Activated T-cell treated with anti-CD3 and anti-CD28 coated beads for 4 hours (primary cell): ENCODE results near the gene PAQR5.
"Not testable (repeated sequence)": the region's sequence is repeated elsewhere in the genome, so short reads cannot be mapped to it uniquely, and the experiment has no call there.

ENCODE experiments used
- DNase-seq: peaks from one replicate; pipeline ENCODE4 v3.0.0-alpha.2; 2020

The PAQR5 gene

DNA sequence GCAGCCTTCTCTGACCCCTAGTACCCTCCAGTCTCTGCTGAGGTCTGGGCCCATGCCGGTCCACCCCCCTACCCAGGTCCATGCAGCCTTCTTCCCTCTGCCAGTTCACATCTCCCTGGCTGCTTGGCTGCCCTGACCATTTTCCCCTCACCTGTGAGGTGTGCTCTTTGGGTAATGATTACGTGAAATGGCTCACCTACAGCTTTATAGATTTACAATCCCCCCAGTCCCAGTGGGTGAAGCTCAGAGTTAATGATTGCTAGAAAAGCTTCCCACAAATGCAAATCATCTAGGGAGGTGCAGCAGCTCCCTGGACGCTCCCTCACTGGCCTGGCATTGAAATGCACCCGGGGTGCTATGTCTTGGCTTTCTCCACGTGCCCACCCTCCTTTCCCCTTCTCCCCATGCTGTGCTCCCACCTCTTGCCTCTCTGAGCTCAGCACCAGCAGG, 18.7 kb downstream of the PAQR5 start:
- DNase-seq = no peak

DNA sequence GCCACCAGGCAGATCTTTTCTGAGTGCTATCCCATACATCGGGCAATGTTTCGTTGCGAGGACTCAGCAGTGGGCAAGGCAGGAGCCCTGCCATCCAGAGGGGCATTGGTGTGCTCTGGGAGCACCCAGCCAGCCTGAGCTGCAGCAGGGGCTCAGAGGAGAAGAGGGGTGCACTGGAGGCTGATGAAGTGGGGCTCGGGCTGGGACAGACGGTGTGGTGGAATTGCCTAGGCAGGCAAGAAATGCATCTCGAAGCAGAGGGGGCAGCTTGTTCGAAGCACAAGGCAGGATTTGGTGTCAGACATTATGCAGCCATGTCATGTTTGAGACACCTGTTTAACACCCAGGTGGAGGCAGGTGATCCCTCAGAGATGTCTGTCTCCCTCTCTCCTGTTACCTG, 19.3 kb downstream of the PAQR5 start:
- no peak for DNase-seq

DNA sequence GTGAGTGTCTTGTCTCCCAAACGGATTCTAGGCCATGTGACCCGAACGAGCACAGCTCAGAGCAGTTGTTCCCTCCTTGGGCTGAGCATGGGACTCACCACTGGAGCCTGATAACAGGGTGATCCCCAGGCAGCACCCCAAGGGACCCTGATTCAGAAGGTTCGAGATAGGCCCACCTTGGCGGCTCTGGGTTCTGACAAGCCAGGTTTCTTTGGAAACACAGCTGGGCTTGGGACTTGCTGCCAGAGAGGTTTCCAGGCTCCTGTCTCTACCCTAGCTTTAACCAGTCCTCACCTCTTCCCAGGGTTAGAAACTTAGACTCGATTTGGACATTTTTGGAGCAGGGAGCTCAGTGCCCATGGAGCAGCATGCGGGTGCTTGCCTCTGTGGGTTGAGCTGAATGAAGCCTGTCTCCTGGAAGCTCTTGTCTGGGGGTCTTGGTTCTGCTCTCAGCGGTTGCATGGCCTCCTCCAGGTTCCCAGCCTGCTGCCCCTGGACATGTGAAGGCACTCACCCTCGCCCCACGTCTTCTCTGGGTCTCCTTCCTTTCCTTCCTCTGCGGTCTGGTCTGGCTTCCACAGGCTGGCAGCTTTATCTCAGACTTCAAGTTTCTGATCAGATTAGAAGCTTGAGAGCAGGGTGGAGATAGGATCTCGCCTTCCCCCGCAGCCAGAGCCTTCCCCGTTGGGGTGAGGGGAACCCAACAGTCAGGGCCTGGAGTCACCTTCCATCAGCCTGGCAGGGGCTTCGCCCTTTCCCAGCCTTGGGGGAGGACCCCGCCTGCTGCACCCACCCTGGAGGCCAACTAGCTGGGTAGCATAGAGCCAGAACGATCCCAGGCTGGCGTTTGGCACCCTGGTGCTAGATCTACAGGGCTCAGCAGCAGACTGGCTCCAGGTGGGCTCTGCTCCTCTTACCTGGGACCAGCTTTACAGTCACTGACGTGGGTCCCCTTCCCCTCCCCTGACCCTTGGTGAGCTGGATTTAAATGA, 21.0 kb downstream of the PAQR5 start:
- no peak for DNase-seq

DNA sequence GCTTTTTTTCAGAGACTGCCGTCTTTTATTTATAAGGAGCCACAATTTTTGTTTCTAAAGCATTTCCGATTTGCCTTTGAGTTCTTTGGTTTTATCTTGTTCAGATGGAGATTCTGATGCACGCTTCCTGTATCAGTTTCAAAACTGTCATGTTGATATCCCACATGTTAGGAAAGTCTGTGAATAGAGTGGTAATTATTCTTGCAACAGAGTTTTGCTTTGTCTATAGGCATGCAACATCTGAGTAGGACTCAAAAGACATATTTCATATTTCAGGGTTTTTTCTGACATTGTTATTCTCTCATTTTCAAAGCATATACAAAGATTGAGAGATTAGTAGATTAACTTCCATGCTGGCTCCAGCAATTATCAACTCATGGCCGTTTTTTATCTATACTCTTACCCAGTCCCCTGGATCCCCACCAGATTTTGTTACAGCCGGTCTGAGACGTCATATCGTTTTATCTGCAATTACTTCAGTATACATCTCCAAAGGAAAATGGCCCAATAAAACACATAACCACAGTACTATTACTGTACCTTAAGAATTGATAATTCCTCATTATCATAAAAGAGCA, 22.4 kb downstream of the PAQR5 start:
- DNase-seq = no peak

DNA sequence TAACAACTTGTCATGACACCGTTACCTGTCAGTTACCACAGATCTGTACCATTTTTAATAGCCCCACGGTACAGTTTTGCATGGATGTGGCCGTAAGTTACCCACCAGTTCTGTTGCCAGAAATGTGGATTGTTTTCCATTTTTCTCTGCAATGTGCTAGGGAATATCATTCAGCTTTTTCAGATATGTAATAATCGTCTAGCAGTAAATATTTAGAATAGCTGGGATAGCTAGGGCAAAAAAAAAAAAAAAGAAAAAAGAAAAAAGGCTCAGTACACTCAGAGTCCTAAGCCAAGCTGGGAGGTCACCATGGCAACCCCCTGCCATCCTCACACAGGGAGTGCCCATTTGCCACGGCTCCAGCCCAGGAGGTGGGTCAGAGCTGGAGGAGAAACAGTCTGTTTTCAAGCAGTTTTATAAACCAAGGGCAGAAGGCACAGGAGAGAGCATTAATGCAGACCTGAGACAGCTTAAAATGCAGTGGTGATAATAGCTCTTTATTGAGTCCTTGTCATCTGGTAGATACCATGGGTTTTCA, 25.2 kb downstream of the PAQR5 start:
- no peak for DNase-seq

DNA sequence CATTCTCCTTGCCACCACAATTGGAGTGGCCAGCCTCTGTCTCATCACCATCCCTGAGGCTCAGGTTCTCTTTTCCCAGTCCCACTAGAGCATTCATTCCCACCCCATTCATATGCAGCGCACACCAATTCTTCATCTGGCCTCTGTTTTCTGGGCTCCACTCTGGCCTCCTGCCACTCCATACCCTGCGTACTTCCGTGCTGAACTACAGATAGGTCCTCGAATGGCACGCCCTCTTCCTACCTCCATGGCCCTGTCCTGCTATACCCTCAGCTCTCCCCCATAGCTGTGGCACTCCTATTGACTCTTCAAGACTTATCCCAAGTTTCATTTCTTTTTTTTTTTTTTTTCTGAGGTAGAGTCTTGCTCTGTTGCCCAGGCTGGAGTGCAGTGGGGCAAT, 25.9 kb downstream of the PAQR5 start:
- no peak for DNase-seq

DNA sequence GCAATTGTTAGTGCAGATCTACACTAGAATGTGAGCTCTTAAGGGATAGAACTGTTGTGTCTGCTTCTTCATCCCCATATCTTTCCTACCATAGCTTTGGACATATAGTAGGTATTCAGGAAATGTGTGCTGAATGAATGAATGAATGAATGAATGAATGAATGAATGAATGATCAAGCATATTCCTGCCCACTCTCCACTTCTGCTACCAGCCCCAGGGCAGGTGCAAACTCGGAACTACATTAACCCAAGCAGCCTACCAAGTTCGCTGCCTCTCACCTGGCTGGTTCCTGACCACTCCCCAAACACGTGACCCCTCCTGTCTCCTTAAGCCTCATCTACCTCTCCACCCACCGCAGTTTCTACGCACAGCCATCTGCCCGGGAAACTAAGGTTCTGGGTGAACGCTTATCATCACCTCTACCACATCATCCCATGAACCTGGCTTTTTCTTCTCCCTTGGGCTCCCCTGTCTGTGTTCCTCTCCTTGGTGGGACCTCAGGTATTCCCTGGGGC, 26.8 kb downstream of the PAQR5 start:
- DNase-seq = no peak

DNA sequence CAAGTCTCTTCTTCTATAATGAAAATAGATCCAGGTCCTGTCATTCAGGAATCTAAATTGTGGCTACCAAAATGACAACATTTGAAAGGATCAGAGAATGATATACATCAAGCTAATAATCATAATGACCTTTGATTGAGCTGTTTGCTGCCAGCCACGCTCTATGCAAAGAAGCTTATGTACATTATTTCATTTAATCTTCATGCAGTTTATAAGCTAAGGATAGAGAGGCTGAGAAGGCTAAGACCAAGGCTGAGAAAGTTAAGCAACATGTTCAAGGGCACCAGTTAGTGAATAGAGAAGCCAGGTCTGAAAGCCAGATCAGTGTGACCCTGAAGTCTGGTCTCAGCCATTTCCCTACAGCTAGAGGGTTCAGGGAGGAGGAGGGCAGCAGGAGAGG, 29.4 kb downstream of the PAQR5 start:
- no peak for DNase-seq

DNA sequence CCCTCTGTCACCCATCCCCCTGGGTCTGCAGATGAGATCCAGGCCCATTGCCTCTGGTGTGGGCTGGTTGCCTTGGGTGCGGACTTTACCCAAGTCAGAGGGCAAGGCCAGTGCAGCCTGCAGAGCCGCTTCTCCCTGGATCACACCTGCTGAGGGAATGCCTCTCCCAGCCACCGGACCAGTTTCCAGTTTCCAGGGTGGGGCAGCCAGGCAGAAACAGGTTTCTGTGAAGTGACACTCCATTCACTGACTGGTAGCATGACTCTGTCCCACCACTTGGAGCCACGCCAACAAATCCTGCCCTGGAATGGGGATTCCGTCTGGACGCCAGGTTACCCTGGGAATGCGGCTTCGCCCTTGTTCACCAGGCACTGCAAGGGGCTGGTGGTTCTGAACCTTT, 30.0 kb downstream of the PAQR5 start:
- DNase-seq = no peak

DNA sequence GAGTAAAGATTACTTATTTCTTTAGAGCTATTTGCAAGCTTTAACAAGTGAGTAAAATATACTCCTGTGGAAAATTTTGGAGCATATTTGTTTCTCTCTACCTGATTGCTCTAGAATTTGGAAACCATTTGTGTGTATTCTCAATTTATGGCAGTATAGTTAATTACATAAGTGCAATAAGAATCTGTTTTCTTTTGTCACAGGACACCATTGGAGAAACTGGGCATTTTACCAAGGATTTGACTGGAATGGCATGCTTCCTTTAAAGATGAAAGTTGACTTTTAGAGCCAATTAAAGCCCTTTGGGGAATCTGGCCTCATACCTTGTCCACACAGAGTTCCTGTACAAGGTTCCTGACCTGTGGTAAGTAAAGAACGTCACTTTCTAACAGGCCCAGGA, 38.4 kb downstream of the PAQR5 start:
- no peak for DNase-seq

DNA sequence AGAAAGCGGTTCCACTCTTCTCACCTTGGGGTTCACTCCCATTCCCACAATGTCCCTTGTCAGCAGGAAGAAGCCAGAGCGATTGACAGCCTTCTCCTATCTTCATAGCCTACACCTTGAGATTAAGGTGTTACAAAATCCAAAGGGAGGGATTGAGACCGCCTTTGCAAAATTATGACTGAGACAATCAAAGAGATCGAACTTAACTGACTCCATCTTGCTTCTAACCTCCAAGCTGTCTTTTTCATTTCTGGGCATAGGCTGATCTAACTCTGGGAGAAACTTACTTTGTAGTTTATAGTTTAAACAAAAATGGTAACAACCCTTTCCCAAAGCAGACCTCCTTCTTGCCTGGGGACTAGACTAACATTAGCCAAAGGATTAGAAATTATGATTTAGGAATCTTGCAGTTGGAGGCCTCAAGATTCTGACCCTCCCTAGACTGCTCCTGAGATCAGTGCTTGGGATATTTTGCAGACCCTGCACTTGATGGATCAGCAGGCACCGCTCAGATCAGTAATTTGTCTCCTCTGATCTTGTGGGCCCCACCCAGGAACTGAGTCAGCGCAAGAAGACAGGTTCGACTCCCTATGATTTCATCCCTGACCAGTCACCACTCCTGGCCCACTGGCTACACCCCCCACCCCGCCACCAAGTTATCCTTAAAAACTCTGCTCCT, 40.0 kb downstream of the PAQR5 start:
- no peak for DNase-seq

DNA sequence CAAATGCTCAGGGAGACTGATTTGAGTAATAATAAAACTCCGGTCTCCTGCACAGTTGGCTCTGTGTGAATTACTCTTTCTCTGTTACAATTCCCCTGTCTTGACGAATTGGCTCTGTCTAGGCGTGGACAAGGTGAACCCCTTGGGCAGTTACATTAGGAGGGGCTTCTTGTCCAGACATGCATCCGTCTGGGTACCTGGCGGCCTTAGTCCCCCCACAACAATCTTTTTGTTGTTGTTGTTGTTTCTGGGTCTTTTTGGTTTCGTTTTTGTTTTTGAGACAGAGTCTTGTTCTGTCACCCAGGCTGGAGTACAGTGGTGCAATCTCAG, 40.5 kb downstream of the PAQR5 start:
- DNase-seq = not testable (repeated sequence)

DNA sequence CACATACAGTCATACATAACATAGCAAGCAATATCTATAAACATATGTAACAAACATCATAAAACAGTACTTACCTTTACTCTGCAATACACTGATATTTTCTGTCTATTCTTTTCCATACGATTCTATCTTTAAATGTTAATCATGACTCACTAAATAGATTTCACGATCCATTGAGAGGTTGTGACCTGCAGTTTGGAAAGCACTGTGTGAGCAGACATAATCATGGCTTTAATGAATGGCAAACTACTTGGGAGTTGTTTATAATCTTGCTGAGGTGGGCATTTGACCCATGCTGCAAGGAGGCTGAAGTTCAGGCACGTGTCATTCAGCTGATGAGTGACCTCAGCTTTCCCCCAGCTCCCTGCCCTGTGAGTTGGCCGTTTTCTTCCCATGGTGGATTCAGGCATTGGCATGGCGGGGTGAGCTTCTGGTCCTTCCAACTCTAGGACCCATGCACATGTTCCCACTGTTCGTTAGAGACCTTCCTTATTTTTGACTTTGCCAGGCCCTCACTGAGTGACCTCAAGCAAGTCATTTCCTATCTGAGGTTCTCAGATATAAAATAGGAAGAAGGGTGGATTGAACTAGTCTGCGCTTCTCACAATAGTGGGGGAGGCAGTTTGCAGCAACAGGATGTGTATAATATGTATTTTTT, 41.7 kb downstream of the PAQR5 start:
- DNase-seq = no peak

DNA sequence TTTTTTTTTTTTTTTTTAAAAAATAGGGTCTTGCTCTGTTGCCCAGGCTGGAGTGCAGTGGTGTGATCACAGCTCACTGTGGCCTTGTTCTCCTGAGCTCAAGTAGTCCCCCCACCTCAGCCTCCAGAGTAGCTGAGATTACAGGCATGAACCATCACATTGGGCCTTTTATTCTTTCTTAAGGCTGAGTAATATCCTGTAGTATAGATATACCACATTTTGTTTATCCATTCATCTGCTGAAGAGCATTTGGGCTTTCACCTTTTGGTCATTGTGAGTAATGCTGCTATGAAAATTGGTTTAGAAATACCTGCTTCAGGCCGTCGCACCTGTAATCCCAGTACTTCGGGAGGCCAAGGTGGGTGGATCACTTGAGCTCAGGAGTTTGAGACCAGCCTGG, 42.6 kb downstream of the PAQR5 start:
- DNase-seq = no peak

DNA sequence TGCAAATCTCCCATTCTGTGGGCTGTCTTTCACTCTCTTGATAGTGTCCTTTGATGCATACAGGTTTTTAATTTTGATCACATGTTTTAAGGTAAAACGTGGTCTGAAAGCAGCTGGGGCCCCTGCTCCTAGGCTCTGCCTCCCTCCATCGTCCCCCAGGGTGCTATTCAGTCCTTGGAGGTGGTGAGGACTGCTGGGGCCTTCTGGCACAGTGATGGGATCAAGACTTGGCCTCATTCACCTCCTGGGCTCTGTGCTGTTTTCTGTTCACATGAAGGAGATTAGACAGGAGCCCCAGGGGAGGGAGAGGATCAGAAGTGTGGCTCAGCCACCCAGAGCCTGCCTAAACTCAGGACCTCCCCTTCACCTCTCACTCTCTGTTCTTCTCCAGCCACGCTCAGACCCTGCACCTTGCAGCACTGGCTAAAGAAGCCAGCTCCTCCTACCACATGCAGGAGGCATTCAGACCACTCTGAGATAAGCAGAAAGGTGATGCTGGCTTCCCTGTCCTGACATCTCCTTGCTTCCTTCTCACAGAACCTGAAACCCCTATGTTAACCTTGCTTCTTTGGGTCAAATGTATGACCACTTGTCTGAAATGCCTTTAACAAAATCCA, 43.9 kb downstream of the PAQR5 start:
- DNase-seq = no peak

DNA sequence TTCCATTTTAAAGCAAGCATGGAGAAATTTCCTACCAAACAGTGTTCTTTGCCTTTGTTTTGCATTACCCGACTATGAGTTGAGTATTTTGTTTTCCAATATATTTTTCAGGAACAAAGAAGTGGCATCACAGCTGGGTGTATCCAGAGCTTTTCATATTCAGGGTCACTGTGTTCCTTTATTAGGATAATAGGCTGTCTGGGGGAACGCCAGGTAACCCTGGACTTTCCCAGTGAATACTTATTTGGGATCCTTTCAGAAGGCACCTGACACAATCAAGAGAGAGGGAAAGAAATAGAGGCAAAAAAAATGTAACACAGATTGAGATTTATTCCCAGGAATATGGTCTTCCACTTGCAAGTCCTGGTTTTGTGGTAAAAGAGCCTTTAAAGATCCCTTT, 44.4 kb downstream of the PAQR5 start:
- DNase-seq = no peak

DNA sequence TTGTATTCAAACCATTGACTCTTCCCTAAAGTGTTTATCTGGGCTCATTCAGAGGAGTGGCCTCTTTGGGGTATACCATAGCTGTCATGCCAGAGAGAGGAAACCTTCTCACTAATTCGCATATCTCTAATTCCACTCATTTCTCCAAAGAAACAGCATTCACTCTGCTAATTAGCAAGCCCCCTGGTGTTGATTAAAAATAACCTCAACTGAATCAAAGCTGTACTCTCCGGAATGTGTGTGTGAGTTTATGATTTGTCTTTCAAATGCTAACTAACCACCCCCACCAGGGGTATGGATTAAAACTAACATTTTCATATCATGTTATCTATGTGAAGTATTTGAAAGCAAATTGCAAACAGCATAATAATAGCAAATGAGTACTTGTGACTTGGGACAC, 45.5 kb downstream of the PAQR5 start:
- no peak for DNase-seq

DNA sequence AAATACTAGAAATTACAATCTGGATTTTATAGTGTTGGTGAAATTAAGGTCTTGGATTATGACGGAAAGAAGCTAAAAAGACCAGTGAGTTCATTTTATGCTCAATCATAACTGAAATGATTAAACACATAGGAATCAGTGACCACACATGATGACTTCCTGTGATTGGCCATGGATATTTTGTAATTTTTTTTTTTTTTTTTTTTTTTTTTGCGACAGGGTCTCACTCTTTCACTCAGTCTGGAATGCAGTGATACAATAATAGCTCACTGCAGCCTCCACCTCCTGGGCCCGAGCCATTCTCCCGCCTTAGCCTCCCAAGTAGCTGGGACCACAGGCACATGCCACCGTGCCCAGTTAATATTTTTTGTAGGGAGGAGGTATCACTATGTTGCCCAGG, 47.4 kb downstream of the PAQR5 start:
- no peak for DNase-seq

DNA sequence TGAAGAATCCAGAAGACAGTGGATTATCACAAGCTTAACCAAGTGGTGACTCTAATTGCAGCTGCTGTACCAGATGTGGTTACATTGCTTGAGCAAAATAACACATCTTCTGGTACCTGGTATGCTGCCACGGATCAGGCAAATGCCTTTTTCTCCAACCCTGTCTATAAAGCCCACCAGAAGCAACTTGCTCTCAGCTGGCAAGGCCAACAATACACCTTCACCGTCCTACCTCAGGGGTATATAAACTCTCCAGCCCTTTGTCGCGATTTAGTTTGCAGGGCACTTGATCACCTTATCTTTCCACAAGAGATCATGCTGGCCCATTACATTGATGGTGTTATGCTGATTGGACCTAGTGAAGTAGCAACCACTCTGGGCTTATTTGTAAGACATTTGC, 52.6 kb downstream of the PAQR5 start:
- no peak for DNase-seq

DNA sequence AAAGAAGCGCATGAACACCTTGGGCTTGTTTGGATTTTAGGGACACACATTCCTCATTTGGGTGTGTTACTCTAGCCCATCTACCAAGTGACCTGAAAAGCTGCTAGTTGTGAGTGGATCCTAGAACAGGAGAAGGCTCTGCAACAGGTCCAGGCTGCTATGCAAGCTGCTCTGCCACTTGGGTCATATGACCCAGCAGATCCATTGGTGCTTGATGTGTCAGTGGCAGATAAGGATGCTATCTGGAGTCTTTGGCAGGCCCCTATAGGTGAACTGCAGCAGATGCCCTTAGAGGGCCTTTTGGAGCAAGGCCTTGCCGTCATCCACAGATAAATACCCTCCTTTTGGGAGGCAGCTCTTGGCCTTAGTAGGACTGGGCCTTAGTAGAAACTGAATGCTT, 53.2 kb downstream of the PAQR5 start:
- DNase-seq = no peak

DNA sequence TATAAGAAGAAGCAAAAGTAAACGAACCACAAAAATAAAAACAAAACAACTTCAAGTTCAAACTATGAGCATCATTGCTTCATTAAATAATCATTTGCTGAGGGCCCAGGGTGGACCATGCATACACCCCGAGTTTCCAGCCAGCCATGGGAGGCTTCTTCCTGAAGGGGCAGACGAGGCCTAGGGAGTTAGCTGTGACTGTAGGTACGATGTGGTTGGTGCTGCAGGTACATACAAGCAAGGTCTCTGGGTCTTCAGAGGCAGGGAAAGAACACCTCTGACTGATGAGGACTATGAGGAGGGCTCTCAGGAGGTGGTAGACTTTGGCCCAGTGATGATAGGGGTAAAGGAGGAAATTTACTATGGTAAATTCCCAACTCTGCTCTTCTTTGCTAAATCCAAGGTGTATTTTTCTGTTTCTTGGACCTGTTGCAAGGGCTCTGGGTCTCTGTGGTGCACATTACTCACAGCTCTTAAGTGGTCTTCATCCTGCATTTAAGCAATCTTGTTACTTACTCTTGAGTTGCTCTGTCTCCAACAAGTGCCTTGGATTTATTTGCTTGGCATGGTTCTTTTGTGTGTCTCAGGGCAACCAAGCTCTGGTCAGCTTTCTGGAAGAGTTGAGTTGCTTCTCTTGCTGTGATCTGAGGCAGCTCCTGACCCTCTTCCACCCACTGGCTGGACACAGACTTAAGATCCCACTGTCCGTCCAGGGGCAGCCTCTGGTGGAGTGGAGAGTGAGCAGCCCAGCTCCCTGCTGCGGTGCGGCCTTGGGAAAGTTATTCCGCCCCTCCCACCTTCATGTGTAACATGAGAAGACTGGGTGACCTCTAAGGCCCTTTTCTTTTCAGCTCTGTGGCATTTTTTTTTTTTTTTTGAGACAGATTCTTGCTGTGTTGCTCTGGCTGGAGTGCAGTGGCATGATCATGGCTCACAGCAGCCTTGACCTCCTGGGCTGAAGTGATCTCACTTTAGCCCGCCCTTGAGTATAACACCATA, 59.4 kb downstream of the PAQR5 start:
- no peak for DNase-seq
